ENCODE results near the gene PTPRG. TPM values are rescaled to one million over a fixed set of nuclear protein-coding genes. Genes with fewer than 3 reads are reported as not detected.

Gene PTPRG
- total RNA-seq, 1 experiment from 2014 or later: 32.1 TPM

DNA sequence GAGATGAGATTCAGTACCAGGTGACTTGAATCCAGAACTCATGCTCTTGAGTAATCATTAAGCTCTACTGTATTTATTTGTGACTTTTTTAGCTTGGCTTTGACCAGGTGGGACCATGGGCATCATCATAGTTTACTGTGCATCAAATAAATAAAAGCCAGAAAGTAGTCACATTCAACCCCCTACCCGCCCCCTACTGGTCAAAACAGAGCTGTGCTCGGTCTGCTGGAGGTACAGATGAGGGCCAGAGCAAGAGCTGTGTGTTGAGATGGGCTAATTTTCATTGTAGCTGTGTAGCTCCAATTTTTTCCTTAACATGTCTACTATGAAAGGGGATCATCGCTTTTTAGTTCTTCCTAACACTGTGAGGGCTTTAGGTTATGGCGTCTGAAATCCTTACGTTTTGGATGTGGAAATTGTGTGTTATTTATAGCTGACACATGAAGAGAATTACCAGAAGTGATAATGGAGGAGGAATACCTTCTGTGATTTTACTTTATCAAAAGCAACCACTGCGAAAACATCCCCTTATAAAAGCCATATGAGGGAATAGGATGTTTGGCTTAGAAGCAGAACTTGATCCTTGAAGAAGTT, 375.1 kb downstream of the PTPRG start:
- Histone ChIP-seq H3K9ac (ENCODE audit: low read length) (no peak overlapping the region), H3K9me3 (ENCODE audit: control insufficient read depth in 1 of 2, insufficient read depth in 1 of 2, low read depth in 1 of 2, low read length in 2 of 2) (no peaks in the 10 kb centered on the region), H2AFZ (ENCODE audit: low read depth, low read length, poor library complexity, severe bottlenecking) (no peak overlapping the region), H3K4me2 (ENCODE audit: low read length) (no peak overlapping the region), H3K27ac (ENCODE audit: low read depth, low read length) (no peak overlapping the region), H3K27me3 (ENCODE audit: insufficient read depth, low read length) (no peaks in the 10 kb centered on the region), H3K4me3 (replicated peaks in 1 of 2; ENCODE audit: low read depth in 1 of 2, low read length in 2 of 2) (no peak overlapping the region), H3K79me2 (ENCODE audit: insufficient read depth, low read length) (no peaks in the 10 kb centered on the region; the same call in 1 of the 2 replicates), H4K20me1 (ENCODE audit: insufficient read depth) (no peaks in the 10 kb centered on the region), H3K9me2 (ENCODE audit: insufficient read depth) (no peaks in the 10 kb centered on the region), H3K4me1 (ENCODE audit: control insufficient read depth in 1 of 2, insufficient read depth in 2 of 2, low read length in 2 of 2) (peaks cover 3 to 4% of the 10 kb centered on the region in 2 experiments; a peak in 1 of 4 replicates), H3K36me3 (ENCODE audit: control insufficient read depth in 1 of 2, insufficient read depth in 2 of 2, low read length in 2 of 2) (no peaks in the 10 kb centered on the region)
- ChIA-PET POLR2A (no interaction called here), CTCF (interaction anchor here (0.7 to 1.6 kb wide), 14 partner anchors 8 to 406 kb away, joined by 3 to 17 read pairs (median 4); no protein-coding TSS in a partner anchor), RAD21 (ENCODE audit: low non-redundant PET in 1 of 2, low total read pairs in 2 of 2, uncharacterized antibody in 2 of 2, unreplicated experiment in 2 of 2) (no interaction called here)
- DNase-seq (ENCODE audit: low read depth, low spot score) (no peak), ATAC-seq (peak; percentile 88)
- intact Hi-C loops (cut with micrococcal nuclease): loop anchor here (5.0 kb wide), 1 partner anchor 374 kb away; the partner anchor contains the start of gene PTPRG
- TF ChIP-seq SP1 (IDR thresholded peaks at IDR 0.05; ENCODE audit: low read depth) (no peak), ZNF274 (IDR thresholded peaks at IDR 0.05; ENCODE audit: low read depth, low read length) (no peak), YY1 (IDR thresholded peaks at IDR 0.05; ENCODE audit: extremely low read depth, insufficient replicate concordance, low read depth, low read length) (no peak), JUND (IDR thresholded peaks at IDR 0.05) (no peak), POLR2A (IDR thresholded peaks at IDR 0.05; ENCODE audit: borderline replicate concordance, extremely low read depth, insufficient read depth, insufficient read length) (no peak), POLR2AphosphoS5 (IDR thresholded peaks at IDR 0.05; ENCODE audit: low read depth, low read length) (no peak), EZH2phosphoT487 (IDR thresholded peaks at IDR 0.05; ENCODE audit: borderline replicate concordance) (no peak), SIN3A (IDR thresholded peaks at IDR 0.05; ENCODE audit: low read depth) (no peak), FOSL1 (IDR thresholded peaks at IDR 0.05; ENCODE audit: low read depth) (no peak), EZH2 (IDR thresholded peaks at IDR 0.05) (no peak), ZFX (IDR thresholded peaks at IDR 0.05) (no peak), RAD21 (IDR thresholded peaks at IDR 0.05; ENCODE audit: low read depth) (peak; percentile 50)
- TF ChIP-seq, protein P1, sequence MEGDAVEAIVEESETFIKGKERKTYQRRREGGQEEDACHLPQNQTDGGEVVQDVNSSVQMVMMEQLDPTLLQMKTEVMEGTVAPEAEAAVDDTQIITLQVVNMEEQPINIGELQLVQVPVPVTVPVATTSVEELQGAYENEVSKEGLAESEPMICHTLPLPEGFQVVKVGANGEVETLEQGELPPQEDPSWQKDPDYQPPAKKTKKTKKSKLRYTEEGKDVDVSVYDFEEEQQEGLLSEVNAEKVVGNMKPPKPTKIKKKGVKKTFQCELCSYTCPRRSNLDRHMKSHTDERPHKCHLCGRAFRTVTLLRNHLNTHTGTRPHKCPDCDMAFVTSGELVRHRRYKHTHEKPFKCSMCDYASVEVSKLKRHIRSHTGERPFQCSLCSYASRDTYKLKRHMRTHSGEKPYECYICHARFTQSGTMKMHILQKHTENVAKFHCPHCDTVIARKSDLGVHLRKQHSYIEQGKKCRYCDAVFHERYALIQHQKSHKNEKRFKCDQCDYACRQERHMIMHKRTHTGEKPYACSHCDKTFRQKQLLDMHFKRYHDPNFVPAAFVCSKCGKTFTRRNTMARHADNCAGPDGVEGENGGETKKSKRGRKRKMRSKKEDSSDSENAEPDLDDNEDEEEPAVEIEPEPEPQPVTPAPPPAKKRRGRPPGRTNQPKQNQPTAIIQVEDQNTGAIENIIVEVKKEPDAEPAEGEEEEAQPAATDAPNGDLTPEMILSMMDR (IDR thresholded peaks at IDR 0.05 in 2 of 3, conservative IDR thresholded peaks at IDR 0.05 in 1 of 3; ENCODE audit: borderline replicate concordance in 1 of 3, insufficient read depth in 1 of 3, low read depth in 2 of 3, low read length in 2 of 3): peak; percentile 37 to 88 (median 86); a peak in 5 of 6 replicates
- TF ChIP-seq, protein P2, sequence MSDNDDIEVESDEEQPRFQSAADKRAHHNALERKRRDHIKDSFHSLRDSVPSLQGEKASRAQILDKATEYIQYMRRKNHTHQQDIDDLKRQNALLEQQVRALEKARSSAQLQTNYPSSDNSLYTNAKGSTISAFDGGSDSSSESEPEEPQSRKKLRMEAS (IDR thresholded peaks at IDR 0.05): no peak
- TF ChIP-seq, protein P3, sequence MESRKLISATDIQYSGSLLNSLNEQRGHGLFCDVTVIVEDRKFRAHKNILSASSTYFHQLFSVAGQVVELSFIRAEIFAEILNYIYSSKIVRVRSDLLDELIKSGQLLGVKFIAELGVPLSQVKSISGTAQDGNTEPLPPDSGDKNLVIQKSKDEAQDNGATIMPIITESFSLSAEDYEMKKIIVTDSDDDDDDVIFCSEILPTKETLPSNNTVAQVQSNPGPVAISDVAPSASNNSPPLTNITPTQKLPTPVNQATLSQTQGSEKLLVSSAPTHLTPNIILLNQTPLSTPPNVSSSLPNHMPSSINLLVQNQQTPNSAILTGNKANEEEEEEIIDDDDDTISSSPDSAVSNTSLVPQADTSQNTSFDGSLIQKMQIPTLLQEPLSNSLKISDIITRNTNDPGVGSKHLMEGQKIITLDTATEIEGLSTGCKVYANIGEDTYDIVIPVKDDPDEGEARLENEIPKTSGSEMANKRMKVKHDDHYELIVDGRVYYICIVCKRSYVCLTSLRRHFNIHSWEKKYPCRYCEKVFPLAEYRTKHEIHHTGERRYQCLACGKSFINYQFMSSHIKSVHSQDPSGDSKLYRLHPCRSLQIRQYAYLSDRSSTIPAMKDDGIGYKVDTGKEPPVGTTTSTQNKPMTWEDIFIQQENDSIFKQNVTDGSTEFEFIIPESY (IDR thresholded peaks at IDR 0.05; ENCODE audit: extremely low read depth, insufficient replicate concordance, low read length): no peak
- BruUV-seq (replicated peaks): no TSS peak
